WTC11 (cell line): ENCODE results near the gene MGMT.

Experiments used
- CDX4 ChIP-seq: fragments of 250-450 bp; sonication (Bioruptor Pico); IDR thresholded peaks from 2 replicates; pipeline ENCODE4 v1.9.0; 2021; ENCODE audit warnings: moderate library complexity, mild to moderate bottlenecking, inconsistent platforms, borderline replicate concordance
- IRF2 ChIP-seq: sonication (generic); formaldehyde crosslinking; IDR thresholded peaks from 2 replicates; pipeline ENCODE4 v1.8.0; 2022; ENCODE audit warnings: low read depth, missing genetic modification reagents, borderline replicate concordance
- TF ChIP-seq, protein P1 (sequence below): fragments of 200-600 bp; IDR thresholded peaks from 2 replicates; pipeline ENCODE4 v1.8.0; 2022; ENCODE audit warnings: antibody characterized with exemption
- TF ChIP-seq, protein P2 (sequence below): sonication (generic); formaldehyde crosslinking; conservative IDR thresholded peaks from 2 replicates; pipeline ENCODE4 v1.8.1; 2022; ENCODE audit warnings: mild to moderate bottlenecking, missing genetic modification reagents

GRCh38 chr10:129784891-129785290 is 317.9 kb downstream of the MGMT start:
- TF ChIP-seq, protein P1, sequence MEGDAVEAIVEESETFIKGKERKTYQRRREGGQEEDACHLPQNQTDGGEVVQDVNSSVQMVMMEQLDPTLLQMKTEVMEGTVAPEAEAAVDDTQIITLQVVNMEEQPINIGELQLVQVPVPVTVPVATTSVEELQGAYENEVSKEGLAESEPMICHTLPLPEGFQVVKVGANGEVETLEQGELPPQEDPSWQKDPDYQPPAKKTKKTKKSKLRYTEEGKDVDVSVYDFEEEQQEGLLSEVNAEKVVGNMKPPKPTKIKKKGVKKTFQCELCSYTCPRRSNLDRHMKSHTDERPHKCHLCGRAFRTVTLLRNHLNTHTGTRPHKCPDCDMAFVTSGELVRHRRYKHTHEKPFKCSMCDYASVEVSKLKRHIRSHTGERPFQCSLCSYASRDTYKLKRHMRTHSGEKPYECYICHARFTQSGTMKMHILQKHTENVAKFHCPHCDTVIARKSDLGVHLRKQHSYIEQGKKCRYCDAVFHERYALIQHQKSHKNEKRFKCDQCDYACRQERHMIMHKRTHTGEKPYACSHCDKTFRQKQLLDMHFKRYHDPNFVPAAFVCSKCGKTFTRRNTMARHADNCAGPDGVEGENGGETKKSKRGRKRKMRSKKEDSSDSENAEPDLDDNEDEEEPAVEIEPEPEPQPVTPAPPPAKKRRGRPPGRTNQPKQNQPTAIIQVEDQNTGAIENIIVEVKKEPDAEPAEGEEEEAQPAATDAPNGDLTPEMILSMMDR = no peak
- TF ChIP-seq IRF2 (CRISPR knock-in tag) (no peak), CDX4 (CRISPR knock-in tag) (no peak)
- TF ChIP-seq, protein P2, sequence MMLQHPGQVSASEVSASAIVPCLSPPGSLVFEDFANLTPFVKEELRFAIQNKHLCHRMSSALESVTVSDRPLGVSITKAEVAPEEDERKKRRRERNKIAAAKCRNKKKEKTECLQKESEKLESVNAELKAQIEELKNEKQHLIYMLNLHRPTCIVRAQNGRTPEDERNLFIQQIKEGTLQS (CRISPR knock-in tag) = no peak
